ENCODE measurements around the gene TNNI3K. TPM values are rescaled to one million over a fixed set of nuclear protein-coding genes. Genes with fewer than 3 reads are reported as not detected.

TNNI3K gene
- polyA plus RNA-seq, 1 donor, result 2.6 TPM

DNA sequence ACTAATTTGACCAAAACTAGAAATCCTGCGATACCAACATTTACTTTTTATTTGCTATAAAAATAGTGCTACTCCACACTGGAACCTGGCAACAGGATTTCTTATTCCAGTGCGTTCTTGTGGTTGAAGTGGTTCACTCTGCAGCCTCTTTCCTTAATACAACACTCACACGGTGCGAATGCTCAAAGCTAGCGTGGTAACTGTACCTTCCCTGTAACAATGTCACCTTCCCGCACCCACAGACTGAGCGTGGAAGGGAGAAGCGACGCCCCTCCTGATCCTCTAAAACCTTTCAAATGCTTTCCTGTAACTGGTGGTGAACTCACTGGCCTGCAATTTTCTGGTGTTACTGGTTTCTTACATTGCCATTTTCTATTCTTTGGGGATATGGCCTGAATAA lies 145.1 kb downstream of the TNNI3K start:
- no peak for DNase-seq

DNA sequence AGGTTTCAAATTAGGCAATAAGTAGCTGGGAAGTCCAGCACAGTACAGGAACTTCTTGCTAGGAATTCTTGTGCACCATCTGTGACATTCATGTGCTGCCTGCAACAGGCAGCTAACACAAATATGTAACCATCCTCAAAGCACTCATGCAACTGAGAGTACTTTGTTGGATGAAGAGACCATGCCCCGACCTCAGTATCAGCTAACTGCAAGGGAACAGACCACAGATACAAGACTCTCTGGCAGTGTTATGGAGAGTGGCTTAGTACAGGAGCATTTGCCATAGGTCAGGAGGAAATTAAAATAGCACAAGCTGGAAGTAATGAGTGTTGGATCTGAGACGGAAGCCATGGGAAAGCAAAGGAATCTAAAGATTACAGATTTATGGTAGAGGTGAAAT lies 153.7 kb downstream of the TNNI3K start:
- DNase-seq, result no peak

DNA sequence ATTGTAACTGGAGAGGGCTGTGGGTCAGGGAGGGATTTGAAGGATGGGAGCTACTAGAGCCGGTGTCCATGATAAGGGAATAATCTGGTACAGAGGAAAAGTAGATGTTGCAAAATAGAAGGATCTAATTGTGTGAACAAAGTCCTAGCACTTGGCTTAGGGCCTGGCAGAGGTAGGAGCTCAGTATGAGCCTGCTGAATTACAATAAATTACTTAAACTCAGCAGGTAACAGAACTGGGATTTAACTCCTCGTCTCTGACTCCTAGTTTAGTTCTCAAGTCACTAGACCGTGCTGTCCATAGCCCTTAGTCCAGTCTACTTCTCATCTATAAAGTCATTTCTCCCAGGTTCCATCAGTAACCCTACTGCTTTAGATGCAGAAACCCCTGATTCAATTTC lies 157.0 kb downstream of the TNNI3K start:
- DNase-seq, result no peak

DNA sequence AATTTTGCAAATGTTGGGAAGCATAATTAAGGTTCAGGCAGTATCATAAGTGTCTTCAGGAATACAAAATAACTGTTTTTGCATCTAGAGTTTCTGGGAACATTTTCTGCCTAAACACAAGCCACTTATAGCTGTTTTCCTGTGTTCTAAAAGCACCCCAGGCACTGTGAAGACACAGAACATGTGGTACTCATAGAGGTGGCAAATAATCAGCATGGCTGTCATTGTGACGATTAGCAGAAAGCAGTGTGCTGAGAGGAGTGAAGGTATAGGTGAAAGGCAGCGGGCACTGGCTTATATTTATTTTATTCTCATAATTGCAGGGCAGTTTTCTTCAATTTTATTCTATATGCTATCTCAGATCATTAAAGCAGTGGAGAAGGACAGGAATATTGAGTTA lies 157.7 kb downstream of the TNNI3K start:
- DNase-seq, result no peak

DNA sequence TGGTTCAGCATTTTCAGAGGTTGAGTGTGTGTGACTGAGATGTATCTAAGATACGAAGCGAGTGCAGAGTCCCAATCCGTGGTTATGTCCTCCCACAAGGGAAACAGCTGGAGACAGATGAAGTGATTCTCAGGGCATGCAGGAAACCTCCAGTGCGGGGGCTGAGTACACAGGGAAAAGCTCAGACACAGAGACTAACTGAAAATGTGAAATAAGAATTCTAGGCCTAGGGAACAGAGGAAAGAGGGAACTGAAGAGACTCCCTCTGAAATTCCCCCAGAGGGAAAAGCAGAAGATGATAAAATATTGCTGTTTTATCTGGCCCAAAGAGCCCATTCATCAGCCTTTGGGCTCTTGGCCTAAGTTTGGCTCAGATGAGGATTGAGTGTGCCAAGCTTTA lies 160.4 kb downstream of the TNNI3K start:
- DNase-seq, result peak; percentile 46

DNA sequence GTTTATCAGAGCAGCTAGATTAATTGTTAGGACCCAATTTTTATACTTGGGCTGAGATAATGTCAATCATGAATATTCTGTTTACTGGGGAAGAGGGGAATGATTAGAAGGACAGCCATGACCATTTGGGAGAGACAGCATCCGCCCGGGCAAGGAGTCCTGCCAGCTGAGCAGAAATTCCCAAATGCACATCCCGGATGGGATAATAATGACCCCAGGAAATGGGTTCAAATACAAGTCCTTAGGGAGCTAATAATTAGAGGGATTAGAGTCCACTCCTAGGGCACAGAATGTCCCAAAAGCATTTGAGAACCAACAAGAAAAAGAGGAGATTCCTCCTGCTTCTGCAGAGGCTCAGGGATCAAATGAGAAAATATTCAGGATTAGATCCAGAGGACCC lies 161.3 kb downstream of the TNNI3K start:
- no peak for DNase-seq

DNA sequence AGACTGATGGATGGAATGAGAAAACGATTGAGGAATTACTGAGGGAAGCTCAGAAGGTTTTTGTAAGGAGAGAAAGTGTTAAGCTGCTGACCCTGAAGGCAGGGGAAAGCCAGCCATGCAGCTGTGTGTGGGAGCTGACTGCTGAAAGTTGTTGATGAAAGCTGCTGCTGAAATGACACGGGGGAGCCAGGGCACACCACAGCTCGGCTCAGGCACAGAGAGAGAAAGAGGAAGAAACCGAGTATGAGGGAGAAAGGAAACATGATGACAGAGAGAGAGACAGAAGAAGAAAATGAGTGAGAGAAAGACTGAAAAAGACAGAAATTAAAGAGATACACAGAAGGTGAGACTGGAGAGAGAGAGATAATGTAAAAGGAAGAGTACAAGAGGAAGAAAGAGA lies 161.7 kb downstream of the TNNI3K start:
- DNase-seq, result peak; percentile 53

DNA sequence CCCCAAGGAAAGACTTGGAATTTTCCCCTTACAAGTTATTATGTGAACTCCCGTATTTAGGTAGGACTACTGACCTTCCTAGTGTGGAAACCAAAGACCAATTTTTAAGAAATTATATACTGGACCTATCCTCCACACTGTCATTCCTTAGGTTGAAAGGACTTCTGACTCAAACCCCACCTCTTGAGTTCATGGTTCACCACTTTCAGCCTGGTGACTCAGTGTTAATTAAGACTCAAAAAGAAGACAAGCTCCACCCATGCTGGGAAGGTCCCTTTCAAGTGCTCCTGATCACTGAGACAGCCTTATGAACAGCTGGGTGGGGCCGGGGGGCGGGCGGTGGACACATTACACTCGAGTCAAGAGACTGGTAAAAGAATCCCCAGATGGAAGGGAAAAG lies 164.1 kb downstream of the TNNI3K start:
- no peak for DNase-seq

DNA sequence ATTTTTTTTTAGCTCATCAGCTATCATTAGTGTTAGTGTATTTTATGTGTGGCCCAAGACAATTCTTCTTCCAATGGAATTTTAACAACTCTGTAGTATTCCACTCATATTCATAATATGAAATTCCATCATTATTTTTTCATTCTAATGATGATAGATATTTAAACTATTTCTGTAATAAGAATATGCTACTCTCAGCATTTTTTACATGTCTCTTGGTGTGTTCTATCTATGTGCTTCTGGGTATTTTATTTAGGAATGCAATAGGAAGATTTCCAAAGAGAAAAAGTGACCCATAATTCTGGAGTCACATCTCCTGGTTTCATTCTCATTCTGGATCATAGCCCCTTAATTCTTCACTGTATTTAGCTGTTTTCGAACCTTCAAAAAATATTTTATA lies 167.7 kb downstream of the TNNI3K start:
- DNase-seq, result no peak

DNA sequence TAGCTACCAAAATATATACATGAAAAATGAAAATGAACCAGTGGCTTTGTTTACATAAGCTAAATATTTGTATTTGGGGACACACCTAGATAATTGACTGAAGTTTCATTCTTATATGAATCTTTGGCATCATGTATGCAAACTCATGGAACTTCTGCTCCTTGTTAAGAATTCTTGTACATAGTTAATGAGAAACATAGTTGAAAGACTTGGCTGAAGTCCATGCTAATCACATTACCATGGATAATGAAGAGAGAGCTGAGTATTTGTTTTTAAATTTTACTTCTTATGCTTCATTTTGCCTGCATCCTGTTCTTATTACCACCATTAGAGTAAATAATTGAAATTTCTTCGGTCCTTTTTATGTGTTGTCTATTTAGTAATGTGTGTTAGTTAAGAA lies 168.4 kb downstream of the TNNI3K start:
- DNase-seq, result no peak

DNA sequence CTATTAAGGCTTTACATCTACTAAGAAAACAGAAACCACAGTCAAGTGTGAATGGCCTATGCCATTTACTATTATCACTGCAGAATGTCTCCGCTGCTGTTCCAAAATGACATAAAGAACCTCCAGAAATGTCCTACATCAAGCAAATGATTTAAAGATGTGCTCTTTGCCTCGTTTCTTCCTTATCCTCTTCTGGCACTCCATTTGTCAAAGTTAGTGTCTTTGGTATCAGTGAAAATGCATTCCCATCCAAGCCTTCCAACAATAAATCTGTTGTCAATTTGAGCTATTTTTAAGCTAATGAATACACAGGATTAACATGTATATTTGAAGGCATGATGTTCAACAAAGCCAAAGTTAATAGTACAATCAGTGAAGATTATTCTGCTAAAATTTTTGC lies 171.6 kb downstream of the TNNI3K start:
- no peak for DNase-seq

DNA sequence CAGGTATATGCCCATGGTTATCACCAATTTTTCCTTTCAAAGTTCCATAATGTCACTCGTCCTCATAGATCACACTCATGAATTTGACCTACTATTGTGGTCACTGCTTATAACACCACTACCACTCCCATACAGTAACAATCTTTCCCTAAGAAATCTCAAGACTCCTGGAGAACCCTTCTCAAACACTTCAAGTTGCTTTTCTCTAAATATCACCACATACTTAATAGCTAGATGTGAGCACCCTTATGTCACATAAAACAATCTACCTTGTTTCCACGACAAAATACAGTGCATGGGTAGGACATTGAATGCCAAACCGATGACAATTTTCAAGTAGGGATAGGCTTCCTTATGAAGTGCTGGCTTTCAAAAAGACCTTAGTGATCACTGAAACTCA lies 172.7 kb downstream of the TNNI3K start:
- no peak for DNase-seq

DNA sequence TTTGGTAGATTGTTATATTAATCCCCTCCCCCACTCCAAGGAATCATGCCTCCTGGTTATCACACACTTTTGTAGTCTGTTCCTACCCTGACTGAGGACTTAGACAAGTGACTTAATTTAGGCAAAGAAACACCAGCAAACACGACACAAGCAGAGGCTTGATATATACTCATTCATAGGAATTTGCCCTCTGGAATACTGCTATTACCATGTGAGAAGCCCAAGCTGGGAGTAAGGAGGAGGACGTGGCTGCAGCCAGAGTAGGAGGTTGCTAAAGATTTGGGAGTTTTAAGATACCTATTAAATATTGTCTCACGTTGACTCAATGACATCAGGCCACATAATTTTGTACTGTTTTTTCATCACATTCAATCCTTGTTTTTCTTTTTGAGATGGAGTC lies 177.1 kb downstream of the TNNI3K start:
- no peak for DNase-seq

DNA sequence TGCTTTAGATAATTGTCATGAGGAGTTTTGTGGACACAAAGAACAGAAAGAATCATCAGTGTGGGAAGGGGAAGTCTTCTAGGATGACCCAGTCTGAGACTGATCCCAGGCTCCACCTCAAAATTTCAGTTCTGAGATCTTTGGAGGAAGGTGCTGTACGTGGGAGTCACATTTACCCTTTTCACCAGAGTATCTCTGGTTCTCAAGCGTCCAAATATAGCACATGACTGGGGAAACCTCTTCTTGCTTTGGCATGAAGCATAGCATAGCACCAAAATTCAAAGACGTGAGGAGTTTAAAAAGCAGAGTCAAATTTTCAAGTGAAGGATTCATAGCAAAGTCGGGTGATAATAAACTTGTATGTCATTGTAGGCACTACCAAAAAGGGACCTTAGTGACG lies 180.7 kb downstream of the TNNI3K start:
- DNase-seq, result no peak

DNA sequence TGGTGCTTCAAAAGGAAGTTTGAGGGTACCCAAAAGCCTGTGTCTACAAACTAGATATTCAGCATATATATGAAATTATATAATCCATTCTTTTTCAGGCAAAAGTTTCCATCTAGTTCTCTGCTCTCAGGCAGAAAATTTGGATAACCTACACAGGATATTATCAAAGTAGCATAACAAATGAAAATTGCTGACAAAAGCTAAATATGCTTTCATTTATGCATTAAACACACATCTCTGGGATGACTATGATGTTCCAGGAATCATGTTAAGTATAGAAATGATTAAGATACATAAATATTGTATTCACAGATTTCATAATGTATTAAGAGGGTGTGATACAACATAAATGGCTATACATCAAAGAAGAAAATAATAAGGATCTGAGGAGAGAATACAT lies 184.4 kb downstream of the TNNI3K start:
- DNase-seq, result no peak

DNA sequence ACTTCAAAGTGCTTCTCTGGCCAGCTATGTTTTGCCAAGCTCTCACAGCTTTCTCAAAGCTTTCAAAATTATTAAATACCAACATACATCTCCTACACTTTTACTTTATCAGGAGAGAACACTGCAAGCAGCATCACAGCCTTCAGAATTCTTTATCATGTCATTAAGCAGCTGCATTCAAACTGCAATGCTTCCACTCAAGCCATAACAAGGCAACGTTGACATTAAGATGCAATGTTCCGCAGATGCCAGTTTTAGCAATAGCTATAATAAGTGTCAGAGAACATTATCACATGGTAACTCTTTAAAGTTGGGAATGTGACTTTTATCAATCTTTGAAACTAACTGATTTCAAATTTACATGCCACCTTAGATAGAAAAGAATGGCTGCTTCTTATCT lies 185.3 kb downstream of the TNNI3K start:
- no peak for DNase-seq

DNA sequence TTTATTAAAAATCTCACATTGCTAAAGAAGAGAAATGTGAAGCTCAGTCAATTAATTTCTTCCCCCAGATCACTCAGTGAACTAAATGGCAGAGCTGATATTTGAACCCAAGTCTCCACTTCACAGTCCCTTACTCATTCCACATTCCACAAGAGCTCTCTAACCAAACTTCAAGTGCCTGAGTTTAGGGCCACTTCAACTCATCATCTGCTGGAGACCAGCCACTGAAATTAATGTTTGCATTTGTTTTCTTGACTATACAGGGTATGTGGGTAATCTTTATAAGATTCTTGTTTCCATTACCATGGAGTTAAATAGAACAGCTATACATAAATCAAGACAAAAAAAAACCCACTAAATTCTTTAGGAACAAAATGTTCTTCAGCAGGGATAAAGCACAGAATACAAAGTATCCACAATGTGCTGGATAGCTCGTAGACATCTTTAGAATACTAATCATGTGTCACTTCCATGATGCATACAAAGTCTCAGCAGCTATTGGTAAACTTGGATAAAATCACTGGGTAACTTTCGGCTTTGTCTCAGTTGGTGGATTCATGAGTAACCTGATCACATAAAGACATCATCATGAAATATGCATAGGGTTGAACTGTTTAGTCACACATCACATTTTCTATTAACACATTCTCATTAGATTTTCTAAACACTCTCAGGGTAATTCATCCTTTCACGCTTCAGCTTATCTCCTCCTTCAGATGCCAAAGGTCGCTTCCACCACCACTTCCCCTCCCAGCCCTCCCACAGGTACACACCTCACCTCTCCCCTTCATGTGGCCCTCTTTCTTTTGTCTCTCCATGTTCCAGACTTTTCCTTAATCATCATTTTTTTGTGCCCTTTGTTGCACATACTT lies 187.5 kb downstream of the TNNI3K start:
- DNase-seq, result peak; percentile 18

DNA sequence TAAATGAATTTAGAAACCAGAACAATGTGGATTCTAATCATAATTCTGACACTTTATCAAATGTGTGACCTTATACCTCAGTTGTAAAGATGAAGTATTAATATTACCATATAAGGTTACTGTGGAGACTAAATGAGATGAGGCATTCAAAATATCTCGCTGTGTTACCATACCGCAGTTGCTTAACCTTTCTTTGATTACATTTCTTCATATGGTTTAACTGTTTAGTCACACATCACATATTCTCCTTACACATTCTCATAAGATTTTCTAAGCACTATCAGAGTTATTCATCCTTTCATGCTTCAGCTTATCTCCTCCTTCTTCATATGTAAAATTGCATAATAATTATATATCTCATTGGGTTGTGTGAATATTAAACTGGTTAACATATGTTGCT lies 188.3 kb downstream of the TNNI3K start:
- no peak for DNase-seq

DNA sequence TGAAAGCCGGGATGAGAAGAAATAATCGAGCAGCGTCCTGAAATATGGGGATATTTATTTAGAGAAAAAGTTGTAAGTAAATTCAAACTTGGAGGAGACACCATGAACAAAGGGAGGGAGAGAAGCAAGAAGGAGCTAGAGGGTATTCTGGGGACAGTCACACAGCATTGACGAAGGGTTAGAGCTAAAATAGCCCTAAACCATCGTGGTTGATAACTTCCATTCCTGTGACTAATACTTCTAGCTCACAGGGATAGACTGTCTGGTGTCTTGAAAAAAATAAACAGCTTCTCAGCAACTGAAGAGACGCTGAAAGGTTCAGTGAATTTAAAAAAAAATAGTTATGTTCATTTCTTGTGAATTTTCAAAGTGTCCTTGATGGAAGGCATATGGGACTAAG lies 190.5 kb downstream of the TNNI3K start:
- no peak for DNase-seq

DNA sequence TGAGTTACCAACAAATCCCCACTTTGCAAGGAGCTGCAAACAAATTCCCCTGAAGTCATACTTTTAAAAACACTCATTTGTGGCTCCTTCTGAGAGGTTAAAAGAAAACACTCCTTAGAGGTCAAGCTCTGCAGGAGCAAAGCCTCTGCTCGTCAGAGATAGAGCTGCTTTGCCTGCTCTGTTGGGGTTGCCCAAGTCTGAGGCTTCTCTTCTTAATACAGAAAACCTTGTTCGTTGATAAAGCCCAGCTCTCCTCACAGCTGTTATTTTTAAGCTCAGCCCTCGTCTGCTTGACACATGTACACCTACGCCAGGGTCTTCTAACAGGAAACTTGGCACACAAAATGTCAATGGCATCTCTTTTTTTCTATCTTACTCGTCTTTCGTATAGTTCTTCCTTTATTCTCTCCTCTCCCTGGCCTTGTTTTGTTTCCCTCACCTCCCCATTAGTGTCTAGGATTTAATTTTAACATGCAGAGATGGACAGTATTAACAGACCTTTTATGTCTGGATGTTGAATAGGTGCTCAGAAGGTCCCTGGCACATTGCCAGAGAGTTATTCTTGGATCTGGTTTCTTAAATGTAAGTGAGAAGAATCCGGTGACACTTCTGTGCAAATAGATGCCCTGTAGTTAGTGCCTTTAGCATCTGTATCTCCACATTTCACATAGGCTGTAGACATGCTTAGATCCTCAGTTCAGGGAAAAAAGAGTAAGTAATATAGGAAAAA lies 191.2 kb downstream of the TNNI3K start:
- DNase-seq, result peak; percentile 19

DNA sequence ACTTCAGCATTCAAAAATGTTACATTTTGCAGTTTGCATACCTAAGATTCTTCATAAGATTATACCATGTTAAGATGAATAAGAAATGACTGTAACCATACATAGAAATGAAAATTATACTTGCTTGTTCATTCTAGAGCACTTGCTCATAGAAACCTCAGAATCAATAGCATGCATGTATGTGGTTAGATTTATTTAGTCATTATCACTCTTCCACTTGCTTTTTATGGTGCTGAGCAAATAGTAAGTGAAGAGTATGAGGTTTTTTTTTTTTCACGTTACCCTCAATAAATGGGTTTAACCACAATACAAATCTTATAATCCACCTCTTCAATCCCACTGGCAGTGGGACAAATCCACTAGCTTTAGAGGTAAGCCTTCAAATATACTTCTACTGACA lies 192.5 kb downstream of the TNNI3K start:
- no peak for DNase-seq

DNA sequence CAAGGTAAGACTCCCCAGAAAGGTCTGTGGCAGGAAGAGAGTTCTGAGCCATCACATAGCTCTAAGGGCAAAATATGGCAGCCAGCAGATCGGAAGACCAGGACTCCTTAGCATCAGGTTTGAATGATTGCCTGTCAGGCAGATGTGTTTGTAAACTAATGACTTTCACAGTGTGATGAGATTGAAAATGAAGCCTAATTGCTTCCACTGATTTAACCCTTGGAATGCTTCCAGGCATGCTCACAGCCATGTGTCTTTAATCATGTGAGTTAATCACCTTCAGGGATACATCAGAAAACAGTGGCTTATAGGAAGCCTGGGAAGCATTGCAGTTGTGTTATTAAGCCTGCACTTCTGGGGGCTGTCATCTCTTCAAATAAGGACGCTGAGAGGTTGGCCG lies 194.4 kb downstream of the TNNI3K start:
- DNase-seq, result no peak

DNA sequence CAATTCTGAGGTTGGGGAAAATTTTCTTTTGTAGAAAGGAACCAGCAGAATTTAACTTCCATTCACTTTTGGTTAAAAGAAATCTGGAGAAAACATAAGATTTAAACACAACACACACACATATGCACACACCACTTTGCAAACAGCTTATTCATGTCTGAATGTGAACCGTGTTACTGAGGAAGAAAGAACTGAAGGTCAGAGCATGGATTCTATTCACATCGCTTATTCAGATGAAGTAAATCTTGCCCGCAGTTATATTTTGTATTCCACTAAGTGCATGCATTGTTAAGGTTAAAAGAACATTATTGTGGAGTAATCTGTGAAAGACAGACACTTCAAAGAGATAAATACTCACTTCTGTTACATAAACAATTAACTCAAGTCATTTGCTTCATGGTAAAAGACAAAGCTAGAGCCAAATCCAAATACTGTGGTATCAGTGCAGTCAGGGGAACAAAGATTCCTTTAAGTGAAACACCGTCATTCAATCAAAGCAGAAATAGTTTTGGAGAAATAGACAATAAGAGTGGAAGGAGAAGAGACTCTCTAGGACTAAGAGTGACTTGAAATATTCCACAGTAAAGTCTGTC lies 195.3 kb downstream of the TNNI3K start:
- DNase-seq, result no peak
